B cell (primary cell): ENCODE measurements around the gene APRT. TPM values are rescaled to one million over a fixed set of nuclear protein-coding genes. Genes with fewer than 3 reads are reported as not detected.

Experiments
- ATAC-seq: fragments of 200-7000 bp; cut with Tn5 transposase; one replicate; pipeline ENCODE4 v1.10.0; 2021; ENCODE audit warnings: low read depth, mild to moderate bottlenecking, moderate number of reproducible peaks, moderate library complexity
- CTCF ChIA-PET: fragments of 350-600 bp; sonication (Branson Sonifier 250); formaldehyde crosslinking; loops from one replicate; lab custom pipeline; 2021; ENCODE audit warnings: antibody characterized with exemption, inconsistent platforms; lab: Charles Lee
- POLR2A ChIA-PET: fragments of 350-600 bp; sonication (Branson Sonifier 250); formaldehyde crosslinking; loops from one replicate; lab custom pipeline; 2021; ENCODE audit warnings: antibody characterized with exemption; lab: Charles Lee
- DNase-seq: peaks from one replicate; pipeline ENCODE4 v3.0.0; 2013
- H2AFZ ChIP-seq: 2 replicates; pipeline ENCODE4 v1.6.1; 2012; ENCODE audit warnings: mild to moderate bottlenecking, low read depth, low read length; ENCODE audit not compliant: insufficient read depth, poor library complexity, severe bottlenecking
- H3K27ac ChIP-seq, 2 donors: 1 replicate in 1 of 2; 2 replicates in 1 of 2; pipeline ENCODE4 v1.5.1; 2012 to 2013; ENCODE audit warnings: low read length in 2 of 2, mild to moderate bottlenecking in 2 of 2, moderate library complexity in 1 of 2
- H3K27me3 ChIP-seq, 4 experiments: fragments of 200-600 bp in 1 of 4; sonication (generic) in 1 of 4; replicated peaks in 1 of 4; 1 replicate in 2 of 4; 2 replicates in 2 of 4; pipeline versions ENCODE4 v1.6.1 to v1.7.0; 2013 to 2016; ENCODE audit warnings: low read length in 3 of 4, mild to moderate bottlenecking in 2 of 4, mixed read lengths in 1 of 4, moderate library complexity in 1 of 4; ENCODE audit not compliant: insufficient read depth in 4 of 4, control insufficient read depth in 3 of 4; ENCODE audit errors: control extremely low read depth in 1 of 4
- H3K36me3 ChIP-seq, 2 experiments: replicated peaks in 1 of 2; 1 replicate in 1 of 2; 2 replicates in 1 of 2; pipeline versions ENCODE4 v1.6.1 to v1.7.1; 2013; ENCODE audit warnings: low read length in 1 of 2; ENCODE audit not compliant: insufficient read depth in 2 of 2, control insufficient read depth in 1 of 2; ENCODE audit errors: control extremely low read depth in 1 of 2, extremely low read depth in 1 of 2
- H3K4me1 ChIP-seq, 2 donors: fragments of 200-600 bp in 1 of 2; sonication (generic) in 1 of 2; 1 replicate in 1 of 2; 2 replicates in 1 of 2; pipeline versions ENCODE4 v1.5.1 to v1.6.1; 2013 to 2017; ENCODE audit warnings: low read length in 2 of 2; ENCODE audit not compliant: control insufficient read depth in 2 of 2, insufficient read depth in 2 of 2
- H3K4me2 ChIP-seq: replicated peaks from 2 replicates; pipeline ENCODE3; 2012; ENCODE audit warnings: mild to moderate bottlenecking, low read depth, low read length; ENCODE audit not compliant: poor library complexity, severe bottlenecking
- H3K4me3 ChIP-seq, 5 experiments: fragments of 200-600 bp in 1 of 5; sonication (generic) in 1 of 5; 1 replicate in 3 of 5; 2 replicates in 2 of 5; pipeline versions ENCODE4 v1.5.1 to v1.7.0; 2011 to 2016; ENCODE audit warnings: low read length in 4 of 5, mild to moderate bottlenecking in 4 of 5, low read depth in 2 of 5, control low read depth in 1 of 5, moderate library complexity in 1 of 5; ENCODE audit not compliant: insufficient read depth in 1 of 5; ENCODE audit errors: control extremely low read depth in 1 of 5, extremely low read depth in 1 of 5
- H3K79me2 ChIP-seq: fragments of 200-600 bp; sonication (generic); one replicate; pipeline ENCODE4 v1.6.0; 2016; ENCODE audit warnings: low read length; ENCODE audit not compliant: control insufficient read depth, insufficient read depth
- H3K9ac ChIP-seq: fragments of 200-600 bp; sonication (generic); 2 replicates; pipeline ENCODE4 v1.6.1; 2017; ENCODE audit warnings: mild to moderate bottlenecking, low read length, moderate library complexity
- H3K9me3 ChIP-seq, 3 donors: one replicate each; pipeline versions ENCODE4 v1.6.1 to v1.7.1; 2013; ENCODE audit warnings: low read length in 2 of 3; ENCODE audit not compliant: control insufficient read depth in 2 of 3, insufficient read depth in 1 of 3; ENCODE audit errors: control extremely low read depth in 1 of 3
- H4K20me1 ChIP-seq: 2 replicates; pipeline ENCODE4 v1.6.0; 2012; ENCODE audit warnings: mild to moderate bottlenecking, low read length; ENCODE audit not compliant: insufficient read depth, control insufficient read depth, poor library complexity, severe bottlenecking
- H3K27ac Mint-ChIP-seq: one replicate; pipeline ENCODE4 v1.8.0; 2021; ENCODE audit warnings: mixed read lengths
- H3K27me3 Mint-ChIP-seq: one replicate; pipeline ENCODE4 v1.8.0; 2021; ENCODE audit warnings: mixed read lengths
- H3K4me1 Mint-ChIP-seq: one replicate; pipeline ENCODE4 v1.8.0; 2021; ENCODE audit warnings: mixed read lengths
- H3K4me3 Mint-ChIP-seq: one replicate; pipeline ENCODE4 v1.8.0; 2021; ENCODE audit warnings: mixed read lengths
- H3K9me3 Mint-ChIP-seq: one replicate; pipeline ENCODE4 v1.8.0; 2022; ENCODE audit warnings: mixed read lengths; ENCODE audit not compliant: insufficient read depth
- CTCF ChIP-seq: fragments of 200-600 bp; IDR thresholded peaks from one replicate; pipeline ENCODE4 v1.8.0; 2022; ENCODE audit warnings: antibody characterized with exemption, mild to moderate bottlenecking
- EZH2 ChIP-seq: IDR thresholded peaks from 2 replicates; pipeline ENCODE4 v1.6.1; 2012; ENCODE audit warnings: borderline replicate concordance, low read depth, mild to moderate bottlenecking, moderate library complexity, low read length; ENCODE audit not compliant: insufficient read depth, poor library complexity, severe bottlenecking
- WGBS: methylation state at CpG from one replicate; pipeline ENCODE4 v1.1.5; 2013; ENCODE audit warnings: missing lambda C conversion rate; ENCODE audit not compliant: insufficient coverage; 5-methylcytosine and 5-hydroxymethylcytosine counted together
- intact Hi-C: fragments of 100-400 bp; cut with micrococcal nuclease; formaldehyde crosslinking; loops from one replicate; pipeline ENCODE4 v1.10.0; 2022
- polyA plus RNA-seq: library from polyadenylated mRNA; depleted of rRNA; stranded (reverse); fragments of >200 nt; gene quantifications from 2 replicates; pipeline ENCODE4 v1.2.3, GENCODE V29; 2012
- total RNA-seq, 2 donors: library from RNA; stranded (reverse); fragments of 120-200 nt in 1 of 2; gene quantifications; 1 replicate in 1 of 2; 2 replicates in 1 of 2; pipeline versions ENCODE4 v1.2.3 to v1.2.4, GENCODE V29; 2013 to 2022

Gene APRT
- total and polyA plus RNA-seq, 2 donors (not counting 1 experiment from before 2014, with no cell fraction given), result 124 to 161 TPM

- peaks cover 13% of the 10 kb centered on the region for H3K79me2 ChIP-seq
- CTCF ChIA-PET, result interaction anchor here (0.6 to 4.3 kb wide), 11 partner anchors 13 to 402 kb away, joined by 3 to 19 read pairs (median 5); partner anchors contain the start of genes CYBA, GALNS, TRAPPC2L and ZNF778
- DNase-seq (no peak), ATAC-seq (no peak)
- H3K27ac ChIP-seq, result no peak overlapping the region
- POLR2A ChIA-PET, result interaction anchor here (1.3 kb wide), 1 partner anchor 402 kb away, joined by 3 read pairs; the partner anchor contains the start of gene ZNF778
- no peaks in the 10 kb centered on the region for H3K27me3 Mint-ChIP-seq
- no peak overlapping the region for H3K9ac ChIP-seq
- H3K27ac Mint-ChIP-seq, result no peak overlapping the region
- H3K27me3 ChIP-seq, result no peaks in the 10 kb centered on the region
- no peak for TF ChIP-seq EZH2
- no peak for TF ChIP-seq CTCF
- H3K4me3 ChIP-seq, result no peak overlapping the region
- peaks cover 0 to 2% of the 10 kb centered on the region in 2 experiments for H3K36me3 ChIP-seq
- H3K9me3 ChIP-seq, result no peaks in the 10 kb centered on the region
- no peak overlapping the region for H2AFZ ChIP-seq
- intact Hi-C loops, result no loop called here
- peaks cover 13% of the 10 kb centered on the region for H4K20me1 ChIP-seq
- H3K9me3 Mint-ChIP-seq, result no peaks in the 10 kb centered on the region
- no peak overlapping the region for H3K4me2 ChIP-seq
- no peak overlapping the region for H3K4me3 Mint-ChIP-seq
- WGBS, result 99% methylated on average over 8 of the region's 10 CpGs
- peaks cover 11% of the 10 kb centered on the region for H3K4me1 Mint-ChIP-seq
- H3K4me1 ChIP-seq, result peaks cover 8 to 24% of the 10 kb centered on the region in 2 donors
Measured at GRCh38 chr16:88815227-88815626, 3.5 kb upstream of the APRT start.

- Mint-ChIP-seq H3K27ac (no peak overlapping the region), H3K4me3 (peak overlapping the region; percentile 46), H3K9me3 (no peaks in the 10 kb centered on the region), H3K4me1 (peaks cover 17% of the 10 kb centered on the region), H3K27me3 (no peaks in the 10 kb centered on the region)
- ATAC-seq (no peak), DNase-seq (no peak)
- Histone ChIP-seq H3K4me1 (peaks cover 11 to 27% of the 10 kb centered on the region in 2 donors), H3K79me2 (peaks cover 15% of the 10 kb centered on the region), H3K4me2 (no peak overlapping the region), H3K36me3 (peaks cover 0 to 12% of the 10 kb centered on the region in 2 experiments), H2AFZ (no peak overlapping the region), H4K20me1 (peaks cover 23% of the 10 kb centered on the region), H3K9ac (no peak overlapping the region), H3K4me3 (no peak overlapping the region), H3K9me3 (no peaks in the 10 kb centered on the region), H3K27ac (no peak overlapping the region), H3K27me3 (no peaks in the 10 kb centered on the region)
- TF ChIP-seq CTCF, result no peak
- ChIA-PET POLR2A (no interaction called here), CTCF (interaction anchor here (1.4 to 3.9 kb wide), 6 partner anchors 33 to 475 kb away, joined by 3 to 21 read pairs (median 6); partner anchors contain the start of genes GALNS and TRAPPC2L)
- intact Hi-C loops, result no loop called here
- 88% methylated on average over 12 of the region's 13 CpGs for WGBS
Measured at GRCh38 chr16:88814144-88814502, 2.4 kb upstream of the APRT start.
